B cell (primary cell): Measurements from ENCODE around the gene STAG1. TPM values are rescaled to one million over a fixed set of nuclear protein-coding genes. Genes with fewer than 3 reads are reported as not detected.

ENCODE experiments used
- ATAC-seq: fragments of 200-7000 bp; cut with Tn5 transposase; one replicate; pipeline ENCODE4 v1.10.0; 2021; ENCODE audit warnings: low read depth, mild to moderate bottlenecking, moderate number of reproducible peaks, moderate library complexity
- CTCF ChIA-PET: fragments of 350-600 bp; sonication (Branson Sonifier 250); formaldehyde crosslinking; loops from one replicate; lab custom pipeline; 2021; ENCODE audit warnings: antibody characterized with exemption, inconsistent platforms; lab: Charles Lee
- POLR2A ChIA-PET: fragments of 350-600 bp; sonication (Branson Sonifier 250); formaldehyde crosslinking; loops from one replicate; lab custom pipeline; 2021; ENCODE audit warnings: antibody characterized with exemption; lab: Charles Lee
- DNase-seq: peaks from one replicate; pipeline ENCODE4 v3.0.0; 2013
- H2AFZ ChIP-seq: 2 replicates; pipeline ENCODE4 v1.6.1; 2012; ENCODE audit warnings: mild to moderate bottlenecking, low read depth, low read length; ENCODE audit not compliant: insufficient read depth, poor library complexity, severe bottlenecking
- H3K27ac ChIP-seq, 2 donors: 1 replicate in 1 of 2; 2 replicates in 1 of 2; pipeline ENCODE4 v1.5.1; 2012 to 2013; ENCODE audit warnings: low read length in 2 of 2, mild to moderate bottlenecking in 2 of 2, moderate library complexity in 1 of 2
- H3K27me3 ChIP-seq, 4 experiments: fragments of 200-600 bp in 1 of 4; sonication (generic) in 1 of 4; replicated peaks in 1 of 4; 1 replicate in 2 of 4; 2 replicates in 2 of 4; pipeline versions ENCODE4 v1.6.1 to v1.7.0; 2013 to 2016; ENCODE audit warnings: low read length in 3 of 4, mild to moderate bottlenecking in 2 of 4, mixed read lengths in 1 of 4, moderate library complexity in 1 of 4; ENCODE audit not compliant: insufficient read depth in 4 of 4, control insufficient read depth in 3 of 4; ENCODE audit errors: control extremely low read depth in 1 of 4
- H3K36me3 ChIP-seq, 2 experiments: replicated peaks in 1 of 2; 1 replicate in 1 of 2; 2 replicates in 1 of 2; pipeline versions ENCODE4 v1.6.1 to v1.7.1; 2013; ENCODE audit warnings: low read length in 1 of 2; ENCODE audit not compliant: insufficient read depth in 2 of 2, control insufficient read depth in 1 of 2; ENCODE audit errors: control extremely low read depth in 1 of 2, extremely low read depth in 1 of 2
- H3K4me1 ChIP-seq, 2 donors: fragments of 200-600 bp in 1 of 2; sonication (generic) in 1 of 2; 1 replicate in 1 of 2; 2 replicates in 1 of 2; pipeline versions ENCODE4 v1.5.1 to v1.6.1; 2013 to 2017; ENCODE audit warnings: low read length in 2 of 2; ENCODE audit not compliant: control insufficient read depth in 2 of 2, insufficient read depth in 2 of 2
- H3K4me2 ChIP-seq: replicated peaks from 2 replicates; pipeline ENCODE3; 2012; ENCODE audit warnings: mild to moderate bottlenecking, low read depth, low read length; ENCODE audit not compliant: poor library complexity, severe bottlenecking
- H3K4me3 ChIP-seq, 5 experiments: fragments of 200-600 bp in 1 of 5; sonication (generic) in 1 of 5; 1 replicate in 3 of 5; 2 replicates in 2 of 5; pipeline versions ENCODE4 v1.5.1 to v1.7.0; 2011 to 2016; ENCODE audit warnings: low read length in 4 of 5, mild to moderate bottlenecking in 4 of 5, low read depth in 2 of 5, control low read depth in 1 of 5, moderate library complexity in 1 of 5; ENCODE audit not compliant: insufficient read depth in 1 of 5; ENCODE audit errors: control extremely low read depth in 1 of 5, extremely low read depth in 1 of 5
- H3K79me2 ChIP-seq: fragments of 200-600 bp; sonication (generic); one replicate; pipeline ENCODE4 v1.6.0; 2016; ENCODE audit warnings: low read length; ENCODE audit not compliant: control insufficient read depth, insufficient read depth
- H3K9ac ChIP-seq: fragments of 200-600 bp; sonication (generic); 2 replicates; pipeline ENCODE4 v1.6.1; 2017; ENCODE audit warnings: mild to moderate bottlenecking, low read length, moderate library complexity
- H3K9me3 ChIP-seq, 3 donors: one replicate each; pipeline versions ENCODE4 v1.6.1 to v1.7.1; 2013; ENCODE audit warnings: low read length in 2 of 3; ENCODE audit not compliant: control insufficient read depth in 2 of 3, insufficient read depth in 1 of 3; ENCODE audit errors: control extremely low read depth in 1 of 3
- H4K20me1 ChIP-seq: 2 replicates; pipeline ENCODE4 v1.6.0; 2012; ENCODE audit warnings: mild to moderate bottlenecking, low read length; ENCODE audit not compliant: insufficient read depth, control insufficient read depth, poor library complexity, severe bottlenecking
- H3K27ac Mint-ChIP-seq: one replicate; pipeline ENCODE4 v1.8.0; 2021; ENCODE audit warnings: mixed read lengths
- H3K27me3 Mint-ChIP-seq: one replicate; pipeline ENCODE4 v1.8.0; 2021; ENCODE audit warnings: mixed read lengths
- H3K4me1 Mint-ChIP-seq: one replicate; pipeline ENCODE4 v1.8.0; 2021; ENCODE audit warnings: mixed read lengths
- H3K4me3 Mint-ChIP-seq: one replicate; pipeline ENCODE4 v1.8.0; 2021; ENCODE audit warnings: mixed read lengths
- H3K9me3 Mint-ChIP-seq: one replicate; pipeline ENCODE4 v1.8.0; 2022; ENCODE audit warnings: mixed read lengths; ENCODE audit not compliant: insufficient read depth
- EZH2 ChIP-seq: IDR thresholded peaks from 2 replicates; pipeline ENCODE4 v1.6.1; 2012; ENCODE audit warnings: borderline replicate concordance, low read depth, mild to moderate bottlenecking, moderate library complexity, low read length; ENCODE audit not compliant: insufficient read depth, poor library complexity, severe bottlenecking
- WGBS: methylation state at CpG from one replicate; pipeline ENCODE4 v1.1.5; 2013; ENCODE audit warnings: missing lambda C conversion rate; ENCODE audit not compliant: insufficient coverage; 5-methylcytosine and 5-hydroxymethylcytosine counted together
- intact Hi-C: fragments of 100-400 bp; cut with micrococcal nuclease; formaldehyde crosslinking; loops from one replicate; pipeline ENCODE4 v1.10.0; 2022
- polyA plus RNA-seq: library from polyadenylated mRNA; depleted of rRNA; stranded (reverse); fragments of >200 nt; gene quantifications from 2 replicates; pipeline ENCODE4 v1.2.3, GENCODE V29; 2012
- total RNA-seq, 2 donors: library from RNA; stranded (reverse); fragments of 120-200 nt in 1 of 2; gene quantifications; 1 replicate in 1 of 2; 2 replicates in 1 of 2; pipeline versions ENCODE4 v1.2.3 to v1.2.4, GENCODE V29; 2013 to 2022
- TF ChIP-seq, protein P1 (sequence below): fragments of 200-600 bp; IDR thresholded peaks from one replicate; pipeline ENCODE4 v1.8.0; 2022; ENCODE audit warnings: antibody characterized with exemption, mild to moderate bottlenecking

STAG1 gene
- total and polyA plus RNA-seq, 2 donors (not counting 1 experiment from before 2014, with no cell fraction given), result 9.2 to 77.0 TPM

DNA sequence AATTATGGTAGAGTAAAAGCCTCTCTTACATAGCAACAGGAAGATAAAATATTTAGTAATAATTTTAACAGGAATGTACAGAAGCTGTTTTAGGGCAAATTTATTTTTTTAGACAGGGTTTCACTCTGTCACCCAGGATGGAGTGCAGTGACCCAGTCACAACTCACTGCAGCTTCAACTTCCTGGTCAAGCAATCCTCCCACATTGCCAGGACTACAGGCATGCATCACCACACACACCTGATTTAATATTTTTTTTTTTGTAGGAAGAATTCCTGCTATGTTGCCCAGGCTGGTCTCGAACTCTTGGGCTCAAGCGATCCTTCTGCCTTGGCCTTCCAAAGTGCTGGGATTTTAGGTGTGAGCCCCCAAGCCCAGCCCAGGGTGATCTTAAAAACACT is 440.9 kb downstream of the STAG1 start:
- no peaks in the 10 kb centered on the region for H3K9me3 Mint-ChIP-seq
- H4K20me1 ChIP-seq, result no peaks in the 10 kb centered on the region
- H3K27me3 Mint-ChIP-seq, result no peaks in the 10 kb centered on the region
- CTCF ChIA-PET, result no interaction called here
- intact Hi-C loops, result no loop called here
- H3K4me1 Mint-ChIP-seq, result no peaks in the 10 kb centered on the region
- WGBS, result 100% methylated on average over 2 of the region's 2 CpGs
- TF ChIP-seq, protein P1, sequence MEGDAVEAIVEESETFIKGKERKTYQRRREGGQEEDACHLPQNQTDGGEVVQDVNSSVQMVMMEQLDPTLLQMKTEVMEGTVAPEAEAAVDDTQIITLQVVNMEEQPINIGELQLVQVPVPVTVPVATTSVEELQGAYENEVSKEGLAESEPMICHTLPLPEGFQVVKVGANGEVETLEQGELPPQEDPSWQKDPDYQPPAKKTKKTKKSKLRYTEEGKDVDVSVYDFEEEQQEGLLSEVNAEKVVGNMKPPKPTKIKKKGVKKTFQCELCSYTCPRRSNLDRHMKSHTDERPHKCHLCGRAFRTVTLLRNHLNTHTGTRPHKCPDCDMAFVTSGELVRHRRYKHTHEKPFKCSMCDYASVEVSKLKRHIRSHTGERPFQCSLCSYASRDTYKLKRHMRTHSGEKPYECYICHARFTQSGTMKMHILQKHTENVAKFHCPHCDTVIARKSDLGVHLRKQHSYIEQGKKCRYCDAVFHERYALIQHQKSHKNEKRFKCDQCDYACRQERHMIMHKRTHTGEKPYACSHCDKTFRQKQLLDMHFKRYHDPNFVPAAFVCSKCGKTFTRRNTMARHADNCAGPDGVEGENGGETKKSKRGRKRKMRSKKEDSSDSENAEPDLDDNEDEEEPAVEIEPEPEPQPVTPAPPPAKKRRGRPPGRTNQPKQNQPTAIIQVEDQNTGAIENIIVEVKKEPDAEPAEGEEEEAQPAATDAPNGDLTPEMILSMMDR, result no peak
- TF ChIP-seq EZH2, result no peak
- no peak for ATAC-seq
- H3K9me3 ChIP-seq, result peaks cover 0 to 2% (median 0%) of the 10 kb centered on the region in 3 donors
- H3K4me3 ChIP-seq, result no peak overlapping the region
- no peak overlapping the region for H3K27ac ChIP-seq
- no peak overlapping the region for H3K4me2 ChIP-seq
- H3K36me3 ChIP-seq, result peaks cover 0 to 2% of the 10 kb centered on the region in 2 experiments
- no peak overlapping the region for H3K27ac Mint-ChIP-seq
- DNase-seq, result no peak
- no peak overlapping the region for H3K9ac ChIP-seq
- no peaks in the 10 kb centered on the region for H3K27me3 ChIP-seq
- no peaks in the 10 kb centered on the region for H3K79me2 ChIP-seq
- H3K4me1 ChIP-seq, result no peaks in the 10 kb centered on the region
- no peak overlapping the region for H2AFZ ChIP-seq
- POLR2A ChIA-PET, result no interaction called here
- no peak overlapping the region for H3K4me3 Mint-ChIP-seq

DNA sequence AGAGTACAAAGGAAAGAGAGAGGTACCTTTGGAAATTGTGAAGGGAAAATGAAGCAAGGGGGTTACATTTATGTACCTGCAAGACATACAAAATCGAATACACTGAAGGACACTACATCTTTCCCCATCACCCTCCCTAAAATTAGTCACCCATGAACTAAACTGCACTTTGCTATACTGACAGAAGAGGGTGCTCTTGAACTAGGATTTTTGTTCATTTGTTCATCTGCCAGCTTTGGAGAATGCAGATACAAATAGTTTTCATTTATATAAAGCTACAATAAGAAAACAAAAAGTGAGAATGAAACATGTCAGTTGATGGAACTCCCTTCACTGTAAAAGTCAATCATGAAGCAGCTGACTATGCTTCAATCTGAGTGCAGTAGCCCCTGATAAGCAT is 446.3 kb downstream of the STAG1 start:
- CTCF ChIA-PET, result no interaction called here

More for the DNA sequence above, 446.3 kb downstream of the STAG1 start:
- intact Hi-C loops, result no loop called here
- H3K27me3 ChIP-seq, result no peaks in the 10 kb centered on the region
- no peak overlapping the region for H3K27ac Mint-ChIP-seq
- ATAC-seq (no peak), DNase-seq (no peak)
- TF ChIP-seq, protein P1, result no peak
- no peak for TF ChIP-seq EZH2
- peaks cover 0 to 3% (median 0%) of the 10 kb centered on the region in 3 donors for H3K9me3 ChIP-seq
- H3K4me1 Mint-ChIP-seq, result no peaks in the 10 kb centered on the region
- no peaks in the 10 kb centered on the region for H3K79me2 ChIP-seq
- POLR2A ChIA-PET, result no interaction called here
- no peaks in the 10 kb centered on the region for H3K4me1 ChIP-seq
- no peak overlapping the region for H3K4me3 ChIP-seq
- no peaks in the 10 kb centered on the region for H4K20me1 ChIP-seq
- no peak overlapping the region for H3K27ac ChIP-seq
- H3K4me3 Mint-ChIP-seq, result no peak overlapping the region
- no peaks in the 10 kb centered on the region for H3K9me3 Mint-ChIP-seq
- peaks cover 7 to 10% of the 10 kb centered on the region in 2 experiments for H3K36me3 ChIP-seq
- H3K27me3 Mint-ChIP-seq, result no peaks in the 10 kb centered on the region
- no peak overlapping the region for H3K4me2 ChIP-seq
- no CpG with 5 or more reads among the region's 1 CpG for WGBS
- H2AFZ ChIP-seq, result no peak overlapping the region
- H3K9ac ChIP-seq, result no peak overlapping the region
